Thyroid gland (tissue), 4 donors: ENCODE data around the gene KCNA4.

Experiments used
- CTCF ChIP-seq, 6 experiments: fragments of 200-600 bp in 3 of 6; fragments of 450-650 bp in 3 of 6; sonication (generic) in 3 of 6; IDR thresholded peaks; one replicate each; pipeline ENCODE4 v1.5.1; 2016 to 2019; ENCODE audit warnings: antibody characterized with exemption in 6 of 6, mild to moderate bottlenecking in 2 of 6, inconsistent platforms in 1 of 6, moderate library complexity in 1 of 6
- POLR2A ChIP-seq, 2 donors: fragments of 450-650 bp; IDR thresholded peaks; one replicate each; pipeline ENCODE4 v1.6.1; 2017; ENCODE audit warnings: antibody characterized with exemption in 2 of 2, mild to moderate bottlenecking in 2 of 2, moderate library complexity in 1 of 2

GRCh38 chr11:29963796-29964195, 53.0 kb downstream of the KCNA4 start:
- TF ChIP-seq CTCF (IDR thresholded peaks at IDR 0.05): no peak
- TF ChIP-seq POLR2A (IDR thresholded peaks at IDR 0.05): no peak
